Neuron (in vitro differentiated cells): Measurements from ENCODE around the gene SOX12.

Experiments used
- H2AFZ ChIP-seq: one replicate; pipeline ENCODE4 v1.6.1; 2013; ENCODE audit warnings: low read depth, mild to moderate bottlenecking, inconsistent platforms, low read length, moderate library complexity
- H3K27me3 ChIP-seq: one replicate; pipeline ENCODE4 v1.6.1; 2013; ENCODE audit warnings: low read length; ENCODE audit not compliant: insufficient read depth
- H3K36me3 ChIP-seq: one replicate; pipeline ENCODE4 v1.6.1; 2013; ENCODE audit warnings: low read length; ENCODE audit not compliant: insufficient read depth
- H3K4me1 ChIP-seq: one replicate; pipeline ENCODE4 v1.6.1; 2013; ENCODE audit warnings: low read length; ENCODE audit not compliant: insufficient read depth
- H3K4me3 ChIP-seq: 2 replicates; pipeline ENCODE4 v1.5.1; 2013; ENCODE audit warnings: mild to moderate bottlenecking, low read length, moderate library complexity
- H3K9me3 ChIP-seq: one replicate; pipeline ENCODE4 v1.6.1; 2013; ENCODE audit warnings: low read length

Gene SOX12

GRCh38 chr20:294602-295001, 30.8 kb upstream of the SOX12 start:
- H3K4me3 ChIP-seq, result no peak overlapping the region
- H3K4me1 ChIP-seq, result peaks cover 29% of the 10 kb centered on the region
- peaks cover 2% of the 10 kb centered on the region for H3K36me3 ChIP-seq
- no peaks in the 10 kb centered on the region for H3K27me3 ChIP-seq
- no peak overlapping the region for H2AFZ ChIP-seq
- H3K9me3 ChIP-seq, result no peaks in the 10 kb centered on the region

GRCh38 chr20:295804-296203, 29.5 kb upstream of the SOX12 start:
- H3K36me3 ChIP-seq, result peaks cover 13% of the 10 kb centered on the region
- H2AFZ ChIP-seq, result no peak overlapping the region
- H3K4me1 ChIP-seq, result peaks cover 39% of the 10 kb centered on the region
- H3K4me3 ChIP-seq, result no peak overlapping the region
- H3K27me3 ChIP-seq, result no peaks in the 10 kb centered on the region
- H3K9me3 ChIP-seq, result no peaks in the 10 kb centered on the region

GRCh38 chr20:297098-297924, 28.0 kb upstream of the SOX12 start, which contains the start of gene ZCCHC3:
ZCCHC3 (plus strand) TSS chr20:297570; CDS start chr20:297587, 17 bp downstream.
- Histone ChIP-seq H2AFZ (no peak within 1 kb of the TSS), H3K36me3 (peaks cover 13% of the 10 kb centered on the region), H3K4me3 (peak within 1 kb of the TSS; percentile 98), H3K9me3 (no peaks in the 10 kb centered on the region), H3K4me1 (peaks cover 32% of the 10 kb centered on the region), H3K27me3 (no peaks in the 10 kb centered on the region)

GRCh38 chr20:297925-298775, 27.2 kb upstream of the SOX12 start:
- peaks cover 32% of the 10 kb centered on the region for H3K4me1 ChIP-seq
- peak overlapping the region; percentile 98 for H3K4me3 ChIP-seq
- H2AFZ ChIP-seq, result no peak overlapping the region
- peaks cover 13% of the 10 kb centered on the region for H3K36me3 ChIP-seq
- H3K27me3 ChIP-seq, result no peaks in the 10 kb centered on the region
- H3K9me3 ChIP-seq, result no peaks in the 10 kb centered on the region

- H2AFZ ChIP-seq, result no peak overlapping the region
- peak overlapping the region; percentile 98 for H3K4me3 ChIP-seq
- H3K4me1 ChIP-seq, result peaks cover 32% of the 10 kb centered on the region
- peaks cover 13% of the 10 kb centered on the region for H3K36me3 ChIP-seq
- no peaks in the 10 kb centered on the region for H3K27me3 ChIP-seq
- no peaks in the 10 kb centered on the region for H3K9me3 ChIP-seq
Observed at GRCh38 chr20:298776-299391, 26.5 kb upstream of the SOX12 start.

- peaks cover 13% of the 10 kb centered on the region for H3K36me3 ChIP-seq
- H3K9me3 ChIP-seq, result no peaks in the 10 kb centered on the region
- no peaks in the 10 kb centered on the region for H3K27me3 ChIP-seq
- H3K4me1 ChIP-seq, result peaks cover 32% of the 10 kb centered on the region
- H2AFZ ChIP-seq, result no peak overlapping the region
- H3K4me3 ChIP-seq, result peak overlapping the region; percentile 98
Observed at GRCh38 chr20:300345-300990, 24.9 kb upstream of the SOX12 start.

- Histone ChIP-seq H3K9me3 (no peaks in the 10 kb centered on the region), H3K4me3 (no peak overlapping the region), H3K27me3 (no peaks in the 10 kb centered on the region), H2AFZ (no peak overlapping the region), H3K4me1 (peaks cover 29% of the 10 kb centered on the region), H3K36me3 (peaks cover 13% of the 10 kb centered on the region)
Observed at GRCh38 chr20:301886-302848, 23.2 kb upstream of the SOX12 start.

GRCh38 chr20:305745-306144, 19.6 kb upstream of the SOX12 start:
- peaks cover 14% of the 10 kb centered on the region for H3K4me1 ChIP-seq
- H3K4me3 ChIP-seq, result no peak overlapping the region
- H3K36me3 ChIP-seq, result no peaks in the 10 kb centered on the region
- no peaks in the 10 kb centered on the region for H3K27me3 ChIP-seq
- no peak overlapping the region for H2AFZ ChIP-seq
- H3K9me3 ChIP-seq, result no peaks in the 10 kb centered on the region

- H3K9me3 ChIP-seq, result no peaks in the 10 kb centered on the region
- H2AFZ ChIP-seq, result no peak overlapping the region
- peak overlapping the region; percentile 57 for H3K4me3 ChIP-seq
- no peaks in the 10 kb centered on the region for H3K27me3 ChIP-seq
- H3K4me1 ChIP-seq, result peaks cover 12% of the 10 kb centered on the region
- no peaks in the 10 kb centered on the region for H3K36me3 ChIP-seq
Observed at GRCh38 chr20:308427-309038, 16.8 kb upstream of the SOX12 start.

GRCh38 chr20:309306-309840, 16.0 kb upstream of the SOX12 start:
- Histone ChIP-seq H3K4me1 (peaks cover 12% of the 10 kb centered on the region), H2AFZ (peak overlapping the region; percentile 42), H3K9me3 (no peaks in the 10 kb centered on the region), H3K27me3 (no peaks in the 10 kb centered on the region), H3K36me3 (no peaks in the 10 kb centered on the region), H3K4me3 (peak overlapping the region; percentile 57)

- peaks cover 12% of the 10 kb centered on the region for H3K4me1 ChIP-seq
- no peaks in the 10 kb centered on the region for H3K9me3 ChIP-seq
- peak overlapping the region; percentile 42 for H2AFZ ChIP-seq
- H3K4me3 ChIP-seq, result peak overlapping the region; percentile 57
- no peaks in the 10 kb centered on the region for H3K36me3 ChIP-seq
- no peaks in the 10 kb centered on the region for H3K27me3 ChIP-seq
Observed at GRCh38 chr20:309841-310644, 15.3 kb upstream of the SOX12 start.
